Measurements from ENCODE around the gene DDX10. TPM values are rescaled to one million over a fixed set of nuclear protein-coding genes. Genes with fewer than 3 reads are reported as not detected.

Gene DDX10
- total RNA-seq, 4 donors from 2014 or later = 8.8 to 27.7 (median 14.6) TPM

DNA sequence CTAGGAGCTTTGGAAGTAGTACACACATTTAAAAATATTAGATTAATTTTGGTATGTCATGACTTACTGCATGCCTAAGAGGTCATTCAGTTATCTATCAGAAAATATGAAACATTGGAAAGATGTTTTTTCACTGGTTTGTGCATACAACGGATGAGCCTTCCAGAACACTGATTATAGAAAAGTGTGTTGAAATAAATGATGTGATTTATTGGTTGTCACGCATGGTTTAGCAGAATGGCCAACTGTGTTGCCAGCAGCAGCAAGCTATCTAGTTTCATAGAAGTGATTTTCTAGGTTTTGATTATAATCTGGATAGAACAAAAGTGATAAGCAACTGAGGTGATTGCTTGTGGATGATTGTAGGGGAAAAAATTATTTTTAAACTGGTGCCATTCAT lies 53.6 kb downstream of the DDX10 start:
- TF ChIP-seq, protein P1, sequence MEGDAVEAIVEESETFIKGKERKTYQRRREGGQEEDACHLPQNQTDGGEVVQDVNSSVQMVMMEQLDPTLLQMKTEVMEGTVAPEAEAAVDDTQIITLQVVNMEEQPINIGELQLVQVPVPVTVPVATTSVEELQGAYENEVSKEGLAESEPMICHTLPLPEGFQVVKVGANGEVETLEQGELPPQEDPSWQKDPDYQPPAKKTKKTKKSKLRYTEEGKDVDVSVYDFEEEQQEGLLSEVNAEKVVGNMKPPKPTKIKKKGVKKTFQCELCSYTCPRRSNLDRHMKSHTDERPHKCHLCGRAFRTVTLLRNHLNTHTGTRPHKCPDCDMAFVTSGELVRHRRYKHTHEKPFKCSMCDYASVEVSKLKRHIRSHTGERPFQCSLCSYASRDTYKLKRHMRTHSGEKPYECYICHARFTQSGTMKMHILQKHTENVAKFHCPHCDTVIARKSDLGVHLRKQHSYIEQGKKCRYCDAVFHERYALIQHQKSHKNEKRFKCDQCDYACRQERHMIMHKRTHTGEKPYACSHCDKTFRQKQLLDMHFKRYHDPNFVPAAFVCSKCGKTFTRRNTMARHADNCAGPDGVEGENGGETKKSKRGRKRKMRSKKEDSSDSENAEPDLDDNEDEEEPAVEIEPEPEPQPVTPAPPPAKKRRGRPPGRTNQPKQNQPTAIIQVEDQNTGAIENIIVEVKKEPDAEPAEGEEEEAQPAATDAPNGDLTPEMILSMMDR (IDR thresholded peaks at IDR 0.05; ENCODE audit: low read depth) = no peak

DNA sequence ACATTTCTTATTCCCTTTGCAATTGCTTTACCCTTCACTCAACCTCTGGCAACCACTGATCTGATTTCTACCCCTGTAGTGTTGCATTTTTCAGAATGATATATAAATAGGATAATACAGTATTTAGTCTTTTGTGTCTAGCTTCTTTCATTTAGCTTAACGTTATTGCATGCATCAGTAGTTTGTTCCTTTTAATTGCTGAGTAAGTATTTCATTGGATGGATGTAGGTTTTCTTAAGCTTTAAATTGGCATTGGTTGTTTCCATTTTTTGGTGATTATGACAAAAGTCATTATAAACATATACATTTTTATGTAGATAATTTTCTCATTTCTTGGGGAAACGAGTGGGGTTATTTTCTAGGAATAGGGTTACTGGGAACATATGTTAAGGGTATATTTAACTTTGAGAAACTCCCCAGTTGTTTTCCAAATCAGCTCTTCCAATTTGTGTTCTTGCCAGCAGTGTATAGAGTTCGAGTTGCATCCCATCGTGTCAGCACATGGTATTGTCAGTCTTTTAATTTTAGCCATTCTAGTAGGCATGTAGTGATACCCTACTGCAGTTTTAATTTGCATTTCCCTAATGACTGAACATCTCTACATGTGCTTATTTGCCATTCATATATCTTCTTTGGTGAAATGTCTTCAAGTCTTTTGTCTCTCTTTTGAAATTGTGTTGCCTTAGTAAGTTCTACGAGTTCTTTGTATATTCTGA lies 60.3 kb downstream of the DDX10 start:
- TF ChIP-seq, protein P1 (IDR thresholded peaks at IDR 0.05; ENCODE audit: low read depth) = no peak

DNA sequence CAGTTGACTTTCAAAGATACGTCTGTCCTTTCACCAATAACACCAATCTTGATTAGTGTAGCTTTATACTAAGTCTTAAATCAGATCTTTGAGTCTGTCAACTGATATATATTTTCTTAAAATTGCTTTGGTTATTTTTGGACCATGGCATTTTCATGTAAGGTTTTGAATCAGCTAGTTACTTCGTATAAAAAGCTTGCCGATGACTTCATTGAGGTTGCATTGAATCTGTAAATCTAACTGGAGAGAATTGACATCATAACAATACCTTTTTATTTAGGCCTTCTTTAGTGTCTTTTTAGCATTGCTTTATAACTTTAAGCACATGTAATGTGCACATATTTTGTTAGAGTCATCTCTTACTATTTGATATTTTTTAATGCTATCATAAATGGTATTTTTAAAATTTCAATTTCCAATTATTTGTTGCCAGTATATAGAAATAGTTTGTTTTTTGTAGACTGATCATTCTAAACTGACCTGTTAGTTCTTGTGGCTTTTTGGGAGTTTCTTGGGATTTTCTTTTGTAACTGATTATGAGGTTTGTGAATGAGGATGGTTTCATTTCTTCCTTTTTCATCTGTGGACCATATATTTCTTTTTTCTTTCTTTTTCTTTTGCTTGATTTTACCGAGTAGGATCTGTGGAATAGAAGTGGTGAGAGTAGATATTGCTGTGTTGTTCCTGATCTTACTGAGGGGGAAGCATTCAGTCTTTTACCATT lies 61.4 kb downstream of the DDX10 start:
- TF ChIP-seq, protein P1 (IDR thresholded peaks at IDR 0.05; ENCODE audit: low read depth) = no peak

DNA sequence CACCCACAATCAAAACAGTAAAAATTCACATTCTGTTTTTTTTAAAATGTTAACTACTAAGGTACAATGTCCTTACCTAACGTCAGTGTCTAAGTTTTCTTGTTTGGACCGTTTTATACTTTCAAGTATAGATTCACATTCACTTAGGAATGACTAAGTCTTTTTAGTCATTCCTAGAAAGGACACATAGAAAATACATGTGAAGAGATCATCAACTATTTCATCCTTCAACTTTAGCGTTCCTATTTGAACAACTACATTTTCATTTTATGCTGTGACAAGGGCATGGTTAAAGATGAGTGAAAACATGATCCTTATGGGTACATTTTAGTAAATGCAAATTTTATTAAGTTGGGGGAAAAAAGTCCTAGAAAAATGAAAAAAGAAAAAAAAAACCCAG lies 62.8 kb downstream of the DDX10 start:
- TF ChIP-seq, protein P1 (IDR thresholded peaks at IDR 0.05; ENCODE audit: low read depth) = no peak

DNA sequence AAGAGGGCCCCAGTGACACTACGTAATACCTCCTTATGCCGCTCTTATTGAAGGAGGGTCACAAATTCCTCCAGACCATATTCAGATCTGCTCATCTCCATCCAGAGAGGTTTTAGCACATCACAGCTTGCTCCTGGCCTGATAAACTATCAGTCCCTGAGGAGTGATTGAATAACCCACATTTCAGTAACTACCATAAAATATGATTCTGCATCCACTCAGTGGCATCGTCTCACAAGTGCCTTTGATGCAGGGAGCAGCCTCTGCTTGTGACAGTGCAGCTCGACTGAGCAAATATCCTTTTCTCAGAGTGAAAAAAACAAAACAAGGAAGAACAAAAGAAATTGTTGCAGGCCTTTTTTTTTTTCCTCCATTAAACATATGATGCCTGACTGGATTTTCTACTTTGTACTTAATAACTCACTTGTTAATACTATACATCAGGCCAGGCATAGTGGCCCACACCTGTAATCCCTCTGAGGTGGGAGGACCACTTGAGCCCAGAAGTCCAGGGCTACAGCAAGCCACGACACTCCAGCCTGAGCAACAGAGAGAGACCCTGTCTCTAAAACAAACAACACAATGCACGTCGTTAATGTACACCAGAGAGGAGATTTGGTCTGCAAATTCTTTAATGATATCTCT lies 64.5 kb downstream of the DDX10 start:
- TF ChIP-seq, protein P1 (IDR thresholded peaks at IDR 0.05; ENCODE audit: low read depth) = no peak

DNA sequence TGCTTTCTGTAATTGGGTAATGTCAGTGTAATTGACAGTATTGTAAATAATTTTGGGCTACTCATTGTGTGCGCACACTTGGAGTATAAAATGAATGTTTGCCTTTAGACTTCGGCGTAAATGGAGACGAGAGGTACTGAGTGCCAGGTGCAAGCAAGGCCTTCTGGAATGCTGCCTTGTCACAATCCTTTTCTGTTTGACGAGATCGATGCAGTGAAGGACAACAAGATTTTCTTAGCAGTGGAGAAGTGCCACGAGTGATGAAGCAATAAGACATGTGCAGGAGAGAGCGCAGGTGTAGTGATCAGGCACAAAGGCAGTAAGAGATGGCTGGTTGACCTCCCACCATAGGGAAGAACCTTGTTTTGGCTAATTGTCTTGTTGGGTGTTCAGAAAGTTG lies 67.5 kb downstream of the DDX10 start:
- TF ChIP-seq, protein P1 (IDR thresholded peaks at IDR 0.05; ENCODE audit: low read depth) = no peak

DNA sequence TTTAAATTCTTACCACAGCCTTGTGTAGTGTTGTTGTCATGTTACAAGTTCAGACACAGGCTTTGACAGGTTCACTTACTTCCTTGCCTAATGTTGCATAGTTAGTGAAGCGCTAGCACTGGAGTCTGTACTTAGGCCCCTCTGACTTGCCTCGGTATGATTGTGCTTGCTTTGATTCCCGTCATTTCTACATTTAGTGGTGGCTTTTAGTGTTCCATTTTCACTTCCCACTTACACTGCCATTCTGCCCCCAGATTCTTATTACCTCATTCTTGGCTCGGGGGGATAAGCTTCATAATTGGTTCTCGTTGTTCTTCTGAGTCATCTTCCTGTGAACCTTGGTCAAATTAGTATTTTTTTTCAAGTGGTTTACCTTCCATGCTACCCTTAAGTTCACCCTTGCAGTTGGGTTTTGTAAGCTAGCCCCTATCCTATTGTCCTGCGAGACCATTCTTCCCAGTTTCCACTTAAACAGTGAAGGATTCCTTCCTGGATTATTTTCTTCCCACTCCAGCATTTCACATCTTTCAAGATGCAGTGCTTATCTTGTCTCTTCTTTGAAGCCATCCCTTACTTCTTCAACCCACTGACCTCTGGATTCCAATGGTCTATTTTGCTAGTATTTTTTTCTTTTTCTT lies 68.7 kb downstream of the DDX10 start:
- TF ChIP-seq, protein P1 (IDR thresholded peaks at IDR 0.05; ENCODE audit: low read depth) = no peak
